Central memory CD8-positive, alpha-beta T cell (primary cell): ENCODE data around the gene LRP5.

Source experiments
- ATAC-seq: fragments of 150-1000 bp; cut with Tn5 transposase; replicated peaks from 2 replicates; pipeline ENCODE4 v1.10.0; 2022; ENCODE audit warnings: mild to moderate bottlenecking, moderate FRiP score, moderate number of reproducible peaks; ENCODE audit not compliant: poor library complexity, severe bottlenecking; ENCODE audit errors: extremely low read depth
- DNase-seq, 2 donors: peaks; one replicate each; pipeline ENCODE4 v3.0.0; 2021; ENCODE audit warnings: low spot score in 2 of 2
- H3K27ac Mint-ChIP-seq: one replicate; pipeline ENCODE4 v1.8.0; 2022; ENCODE audit warnings: low read depth, mild to moderate bottlenecking, moderate library complexity, mixed read lengths
- H3K27me3 Mint-ChIP-seq: one replicate; pipeline ENCODE4 v1.8.0; 2022; ENCODE audit warnings: mixed read lengths
- H3K36me3 Mint-ChIP-seq: one replicate; pipeline ENCODE4 v1.8.0; 2022; ENCODE audit warnings: mild to moderate bottlenecking, moderate library complexity, mixed read lengths; ENCODE audit not compliant: insufficient read depth
- H3K4me1 Mint-ChIP-seq: one replicate; pipeline ENCODE4 v1.8.0; 2022; ENCODE audit warnings: mixed read lengths
- H3K4me3 Mint-ChIP-seq: one replicate; pipeline ENCODE4 v1.8.0; 2022; ENCODE audit warnings: mild to moderate bottlenecking, moderate library complexity, mixed read lengths
- H3K9me3 Mint-ChIP-seq: one replicate; pipeline ENCODE4 v1.8.0; 2022; ENCODE audit warnings: mixed read lengths

LRP5 gene

GRCh38 chr11:68412593-68413475 is 100.4 kb downstream of the LRP5 start:
- no peak overlapping the region for H3K27ac Mint-ChIP-seq
- H3K4me1 Mint-ChIP-seq = no peaks in the 10 kb centered on the region
- ATAC-seq (peak; percentile 49), DNase-seq (no peak)
- no peaks in the 10 kb centered on the region for H3K27me3 Mint-ChIP-seq
- H3K9me3 Mint-ChIP-seq = no peaks in the 10 kb centered on the region
- no peak overlapping the region for H3K4me3 Mint-ChIP-seq
- H3K36me3 Mint-ChIP-seq = no peaks in the 10 kb centered on the region

- H3K9me3 Mint-ChIP-seq = no peaks in the 10 kb centered on the region
- no peaks in the 10 kb centered on the region for H3K36me3 Mint-ChIP-seq
Observed at GRCh38 chr11:68413591-68413999, 101.2 kb downstream of the LRP5 start.

GRCh38 chr11:68414496-68415221 is 102.3 kb downstream of the LRP5 start:
- no peaks in the 10 kb centered on the region for H3K36me3 Mint-ChIP-seq
- H3K27ac Mint-ChIP-seq = no peak overlapping the region
- H3K4me1 Mint-ChIP-seq = no peaks in the 10 kb centered on the region
- DNase-seq (no peak), ATAC-seq (no peak)
- no peaks in the 10 kb centered on the region for H3K9me3 Mint-ChIP-seq
- H3K4me3 Mint-ChIP-seq = no peak overlapping the region
- H3K27me3 Mint-ChIP-seq = no peaks in the 10 kb centered on the region

More at GRCh38 chr11:68413591-68413999, 101.2 kb downstream of the LRP5 start:
- Mint-ChIP-seq H3K4me3 (no peak overlapping the region), H3K4me1 (no peaks in the 10 kb centered on the region), H3K27me3 (no peaks in the 10 kb centered on the region), H3K27ac (no peak overlapping the region)
- ATAC-seq (no peak), DNase-seq (no peak)

GRCh38 chr11:68416070-68416578 is 103.7 kb downstream of the LRP5 start:
- Mint-ChIP-seq H3K4me1 (no peaks in the 10 kb centered on the region), H3K9me3 (no peaks in the 10 kb centered on the region), H3K27me3 (no peaks in the 10 kb centered on the region), H3K4me3 (no peak overlapping the region), H3K27ac (no peak overlapping the region), H3K36me3 (no peaks in the 10 kb centered on the region)
- ATAC-seq = no peak
- DNase-seq = no peak

GRCh38 chr11:68418648-68419047 is 106.3 kb downstream of the LRP5 start:
- H3K27me3 Mint-ChIP-seq = no peaks in the 10 kb centered on the region
- DNase-seq (no peak), ATAC-seq (no peak)
- H3K27ac Mint-ChIP-seq = no peak overlapping the region
- no peaks in the 10 kb centered on the region for H3K4me1 Mint-ChIP-seq
- no peak overlapping the region for H3K4me3 Mint-ChIP-seq
- H3K9me3 Mint-ChIP-seq = no peaks in the 10 kb centered on the region
- no peaks in the 10 kb centered on the region for H3K36me3 Mint-ChIP-seq

GRCh38 chr11:68420171-68420570 is 107.8 kb downstream of the LRP5 start:
- H3K27me3 Mint-ChIP-seq = no peaks in the 10 kb centered on the region
- no peak overlapping the region for H3K4me3 Mint-ChIP-seq
- no peaks in the 10 kb centered on the region for H3K4me1 Mint-ChIP-seq
- H3K27ac Mint-ChIP-seq = no peak overlapping the region
- no peaks in the 10 kb centered on the region for H3K36me3 Mint-ChIP-seq
- ATAC-seq = no peak
- no peaks in the 10 kb centered on the region for H3K9me3 Mint-ChIP-seq
- DNase-seq = no peak

- Mint-ChIP-seq H3K9me3 (no peaks in the 10 kb centered on the region), H3K27ac (no peak overlapping the region), H3K27me3 (no peaks in the 10 kb centered on the region), H3K36me3 (no peaks in the 10 kb centered on the region), H3K4me1 (no peaks in the 10 kb centered on the region), H3K4me3 (no peak overlapping the region)
- DNase-seq = no peak
- ATAC-seq = no peak
Observed at GRCh38 chr11:68423481-68423880, 111.1 kb downstream of the LRP5 start.

- H3K9me3 Mint-ChIP-seq = no peaks in the 10 kb centered on the region
- DNase-seq = no peak
- H3K4me1 Mint-ChIP-seq = no peaks in the 10 kb centered on the region
- H3K27me3 Mint-ChIP-seq = no peaks in the 10 kb centered on the region
- H3K27ac Mint-ChIP-seq = no peak overlapping the region
- no peak overlapping the region for H3K4me3 Mint-ChIP-seq
- no peaks in the 10 kb centered on the region for H3K36me3 Mint-ChIP-seq
- no peak for ATAC-seq
Observed at GRCh38 chr11:68424101-68424632, 111.8 kb downstream of the LRP5 start.

GRCh38 chr11:68424981-68425865 is 112.8 kb downstream of the LRP5 start:
- peaks cover 8% of the 10 kb centered on the region for H3K9me3 Mint-ChIP-seq
- no peak for DNase-seq
- no peak for ATAC-seq
- H3K27ac Mint-ChIP-seq = no peak overlapping the region
- no peaks in the 10 kb centered on the region for H3K27me3 Mint-ChIP-seq
- no peaks in the 10 kb centered on the region for H3K36me3 Mint-ChIP-seq
- no peak overlapping the region for H3K4me3 Mint-ChIP-seq
- no peaks in the 10 kb centered on the region for H3K4me1 Mint-ChIP-seq

- DNase-seq = no peak
- Mint-ChIP-seq H3K4me1 (no peaks in the 10 kb centered on the region), H3K9me3 (peaks cover 8% of the 10 kb centered on the region), H3K27me3 (no peaks in the 10 kb centered on the region), H3K4me3 (no peak overlapping the region), H3K36me3 (no peaks in the 10 kb centered on the region), H3K27ac (no peak overlapping the region)
- ATAC-seq = no peak
Observed at GRCh38 chr11:68425866-68426380, 113.5 kb downstream of the LRP5 start.

- H3K27ac Mint-ChIP-seq = no peak overlapping the region
- DNase-seq = no peak
- ATAC-seq = no peak
- peaks cover 8% of the 10 kb centered on the region for H3K9me3 Mint-ChIP-seq
- no peaks in the 10 kb centered on the region for H3K36me3 Mint-ChIP-seq
- H3K4me3 Mint-ChIP-seq = no peak overlapping the region
- H3K4me1 Mint-ChIP-seq = no peaks in the 10 kb centered on the region
- H3K27me3 Mint-ChIP-seq = no peaks in the 10 kb centered on the region
Observed at GRCh38 chr11:68429661-68430060, 117.3 kb downstream of the LRP5 start.

GRCh38 chr11:68430384-68430783 is 118.0 kb downstream of the LRP5 start:
- Mint-ChIP-seq H3K9me3 (peaks cover 8% of the 10 kb centered on the region), H3K4me3 (no peak overlapping the region), H3K27ac (no peak overlapping the region), H3K4me1 (no peaks in the 10 kb centered on the region), H3K27me3 (no peaks in the 10 kb centered on the region), H3K36me3 (peaks cover 2% of the 10 kb centered on the region)
- no peak for ATAC-seq
- DNase-seq = no peak
